Measurements from ENCODE around the gene TRIP6.
"Not testable (repeated sequence)": the region's sequence is repeated elsewhere in the genome, so short reads cannot be mapped to it uniquely, and the experiment has no call there.

The TRIP6 gene

DNA sequence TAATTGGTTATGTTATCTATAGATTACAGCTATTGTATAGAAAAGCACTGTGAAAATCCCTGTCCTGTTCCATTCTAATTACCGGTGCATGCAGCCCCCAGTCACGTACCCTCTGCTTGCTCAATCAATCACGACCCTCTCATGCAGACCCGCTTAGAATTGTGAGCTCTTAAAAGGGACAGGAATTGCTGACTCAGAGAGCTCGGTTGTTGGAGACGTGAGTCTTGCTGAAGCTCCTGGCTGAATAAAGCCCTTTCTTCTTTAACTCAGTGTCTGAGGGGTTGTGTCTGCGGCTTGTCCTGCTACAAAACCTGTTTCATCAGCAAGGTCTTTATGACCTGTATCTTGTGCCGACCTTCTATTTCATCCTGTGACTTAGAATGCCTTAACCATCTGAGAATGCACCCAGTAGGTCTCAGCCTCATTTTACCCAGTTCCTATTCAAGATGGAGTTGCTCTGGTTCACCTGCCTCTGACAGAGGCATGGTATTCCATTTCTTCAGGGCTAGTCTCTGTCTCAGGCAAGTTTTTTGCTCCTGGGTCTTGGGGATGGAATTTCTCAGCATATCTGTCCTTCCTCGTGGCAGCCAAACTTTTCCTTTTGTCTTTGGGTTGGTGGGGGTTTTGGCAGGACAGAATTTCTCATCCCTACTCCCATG, 52.7 kb downstream of the TRIP6 start:
- DNase-seq: not testable (repeated sequence)

DNA sequence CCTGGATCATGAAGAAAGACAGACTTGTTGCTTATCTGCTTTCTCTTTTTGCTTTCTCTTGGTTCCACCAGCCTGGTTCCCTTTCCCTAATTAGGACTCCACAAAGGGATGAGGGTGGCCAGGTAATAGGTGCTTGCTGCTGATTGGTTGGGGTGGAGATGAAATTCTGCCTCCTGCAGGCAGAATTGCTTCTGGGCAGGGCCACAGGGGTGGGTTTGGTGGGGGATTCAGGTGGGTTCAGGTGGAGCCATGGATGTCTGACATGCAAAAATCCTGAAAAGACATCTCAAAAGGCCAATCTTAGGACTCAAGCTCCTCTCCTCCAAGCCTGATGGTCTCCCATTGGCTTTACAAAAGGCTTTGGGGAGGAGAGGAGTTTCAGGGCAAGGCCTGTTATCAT, 53.9 kb downstream of the TRIP6 start:
- no peak for DNase-seq
